Activated CD8-positive, alpha-beta memory T cell treated with anti-CD3 and anti-CD28 coated beads, Interleukin-2, amount 50 U/mL, for 48 hours (primary cell): ENCODE results near the gene ZNF467.

ENCODE experiments used
- DNase-seq: peaks from one replicate; pipeline ENCODE4 v3.0.0-alpha.2; 2020

The ZNF467 gene

GRCh38 chr7:149724661-149725425 lies 48.5 kb downstream of the ZNF467 start:
- no peak for DNase-seq

DNA sequence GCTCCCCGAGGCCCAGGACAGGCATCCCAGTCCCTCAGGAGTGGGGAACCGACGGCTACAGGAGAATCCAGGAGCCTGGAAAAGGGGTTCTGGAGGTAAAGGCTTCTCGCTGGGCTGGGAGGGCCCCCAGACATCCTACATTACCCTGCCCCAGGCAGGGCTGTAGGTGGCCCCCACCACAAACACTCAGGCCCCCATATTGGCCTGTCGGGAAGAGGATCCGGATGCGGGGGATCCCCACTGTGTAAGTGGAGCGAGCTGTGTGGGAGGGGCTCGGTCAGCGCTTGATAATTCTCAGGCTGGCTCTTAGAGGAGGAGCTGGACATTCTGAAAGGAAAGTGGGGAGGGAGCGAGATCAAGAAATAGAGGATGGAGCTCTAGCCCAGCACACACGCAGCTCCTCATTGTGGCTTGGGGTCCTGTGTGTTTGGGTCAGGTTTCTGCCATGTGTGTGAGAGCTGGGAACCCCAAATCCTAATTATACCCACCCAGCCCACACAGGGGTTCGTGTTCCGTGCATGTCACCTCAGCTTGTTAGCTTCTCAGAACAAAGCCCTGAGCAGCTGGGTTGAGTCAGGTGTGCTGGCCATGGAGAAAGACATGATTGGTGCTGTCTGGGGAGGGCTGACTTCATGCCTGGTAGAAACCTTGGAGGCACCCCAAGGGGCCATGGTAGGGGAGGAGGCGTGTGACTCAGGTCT lies 49.4 kb downstream of the ZNF467 start:
- no peak for DNase-seq

- no peak for DNase-seq
These were observed 50.2 kb downstream of the ZNF467 start for GRCh38 chr7:149723082-149723767.

DNA sequence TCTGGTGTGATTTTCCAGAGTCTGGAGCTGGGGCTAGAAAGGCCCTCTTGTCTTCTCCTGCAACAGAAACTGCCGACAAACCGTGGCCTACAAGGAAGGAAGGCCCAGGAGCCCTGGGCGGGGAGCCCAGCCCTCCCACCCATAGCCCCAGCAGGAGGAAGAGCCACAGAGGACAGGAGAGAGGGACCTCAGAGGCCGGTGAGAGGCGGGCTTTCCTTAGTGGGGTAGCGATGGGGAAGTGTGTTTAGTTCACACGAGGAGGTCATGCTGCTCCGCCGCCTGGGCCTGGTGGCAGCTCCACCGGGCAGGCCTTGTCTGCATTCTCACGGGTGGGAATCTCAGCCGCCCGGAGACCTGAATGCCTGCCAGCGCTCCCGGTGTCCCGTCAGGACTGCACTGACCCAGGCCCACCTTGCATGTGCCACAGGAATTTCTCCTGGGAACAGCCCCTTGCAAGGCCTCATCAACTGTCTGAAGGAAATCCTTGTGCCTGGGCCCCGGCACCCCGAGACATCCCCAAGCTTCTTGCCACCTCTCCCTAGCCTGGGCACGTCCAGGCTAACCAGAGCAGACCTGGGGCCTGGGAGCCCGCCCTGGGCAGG lies 50.9 kb downstream of the ZNF467 start:
- no peak for DNase-seq

GRCh38 chr7:149721084-149721601 lies 52.2 kb downstream of the ZNF467 start:
- DNase-seq, result peak; percentile 40

DNA sequence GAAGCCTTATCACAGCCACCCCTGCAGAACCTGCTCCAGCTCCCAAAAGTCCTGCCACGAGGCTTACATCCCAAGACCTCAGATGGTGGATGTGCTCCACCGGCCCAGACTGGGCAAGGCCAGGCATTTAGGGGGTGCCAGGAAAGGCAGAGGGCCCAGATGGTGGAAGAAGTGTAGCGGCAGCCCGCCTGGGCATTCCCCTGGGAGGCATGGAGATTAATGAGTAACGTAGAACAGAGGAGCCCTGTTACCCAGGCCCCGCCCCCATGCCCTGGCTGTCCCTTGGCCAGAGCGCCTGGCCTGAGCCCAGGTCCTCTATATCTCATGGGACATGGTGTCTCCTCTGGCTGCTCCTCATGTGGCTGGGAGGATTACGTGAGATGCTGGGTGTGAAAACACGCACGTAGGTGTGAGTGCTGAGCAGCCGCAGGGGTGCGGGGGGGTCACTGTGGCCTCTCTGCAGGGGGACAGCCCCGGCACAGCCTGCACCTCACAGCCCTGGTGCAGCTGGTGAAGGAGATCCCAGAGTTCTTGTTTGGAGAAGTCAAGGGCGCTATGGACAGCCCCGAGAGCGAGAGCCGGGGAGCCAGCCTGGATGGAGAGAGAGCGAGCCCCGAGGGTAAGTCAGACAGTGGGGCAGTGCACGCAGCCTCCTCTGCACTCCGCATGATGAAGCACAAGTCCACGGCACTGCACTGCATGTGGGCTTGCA lies 52.9 kb downstream of the ZNF467 start:
- peak; percentile 43 for DNase-seq

GRCh38 chr7:149719912-149720335 lies 53.5 kb downstream of the ZNF467 start:
- no peak for DNase-seq

DNA sequence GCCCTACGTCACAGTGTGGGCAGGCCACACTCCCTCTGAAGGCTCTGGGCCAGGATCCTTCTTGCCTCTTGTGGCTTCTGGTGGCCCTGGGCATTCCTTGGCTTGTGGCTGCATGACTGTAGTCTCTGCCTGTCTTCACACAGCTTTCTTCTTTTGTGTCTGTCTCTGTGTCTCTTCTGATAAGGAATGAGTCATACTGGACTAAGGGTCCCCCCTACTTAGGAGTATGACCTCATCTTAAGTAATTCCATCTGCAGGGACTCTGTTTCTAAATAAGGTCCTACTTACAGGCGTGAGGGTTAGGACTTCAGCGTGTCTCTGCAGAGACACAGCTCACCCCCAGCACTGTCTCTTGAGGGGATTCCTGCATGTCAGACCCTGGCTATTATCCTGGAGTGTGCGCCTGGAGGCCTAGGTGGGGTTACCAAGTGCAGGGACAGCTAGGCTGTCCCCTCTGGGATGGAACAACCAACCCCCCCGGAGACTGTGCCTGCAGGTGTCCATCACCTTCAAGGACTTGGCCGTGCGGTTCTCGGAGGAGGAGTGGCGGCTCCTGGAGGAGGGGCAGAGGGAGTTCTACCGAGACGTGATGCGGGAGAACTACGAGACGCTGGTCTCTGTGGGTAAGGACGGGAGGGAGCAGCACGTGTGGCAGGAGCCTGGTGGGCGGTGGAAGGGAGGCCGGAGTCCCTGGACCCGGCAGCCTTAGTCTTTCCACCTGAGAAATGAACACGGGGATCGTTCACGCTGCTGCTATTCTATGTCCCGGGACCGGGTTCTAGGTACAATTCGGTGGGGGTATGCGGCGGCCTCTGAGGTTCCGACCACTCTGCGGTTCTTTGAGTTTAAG lies 54.1 kb downstream of the ZNF467 start:
- peak; percentile 48 for DNase-seq

GRCh38 chr7:149718730-149719049 lies 54.7 kb downstream of the ZNF467 start:
- DNase-seq, result peak; percentile 12

- DNase-seq, result no peak
These were observed 55.9 kb downstream of the ZNF467 start for GRCh38 chr7:149717481-149717880.

GRCh38 chr7:149716932-149717307 lies 56.5 kb downstream of the ZNF467 start:
- no peak for DNase-seq

- DNase-seq, result peak; percentile 48
These were observed 57.1 kb downstream of the ZNF467 start for GRCh38 chr7:149716007-149716931.

GRCh38 chr7:149715476-149715875 lies 57.9 kb downstream of the ZNF467 start:
- DNase-seq, result peak; percentile 52

DNA sequence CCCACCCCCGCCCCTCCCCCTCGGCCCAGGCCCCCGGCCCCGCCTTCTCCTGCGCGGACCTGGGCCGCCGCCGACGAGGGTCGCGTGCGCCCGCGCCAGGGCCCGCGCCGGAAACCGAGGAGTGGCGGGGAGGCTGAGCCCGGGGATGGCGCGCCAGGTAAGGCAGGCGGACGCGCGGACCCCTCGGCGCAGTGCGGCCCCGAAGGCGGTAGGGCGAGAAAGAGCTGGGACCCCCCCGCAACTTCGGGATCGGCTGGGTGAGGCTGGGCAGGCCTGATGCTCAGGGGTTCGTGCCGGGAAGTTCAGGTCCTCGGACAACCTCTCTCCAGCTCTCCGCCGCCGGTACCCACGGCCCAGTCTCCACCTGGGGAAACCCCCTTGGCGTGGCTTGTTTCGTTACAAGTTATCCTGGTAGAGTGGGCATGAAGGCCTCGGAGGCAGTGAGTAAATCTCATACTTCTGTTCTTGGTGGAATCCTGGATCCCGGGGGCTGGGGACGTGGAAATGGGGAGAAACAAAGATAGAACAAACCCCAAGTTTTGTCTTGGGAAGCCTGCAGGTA lies 58.4 kb downstream of the ZNF467 start:
- DNase-seq, result no peak
